WERI-Rb-1 (cell line): Measurements from ENCODE around the gene TRIM40.

Experiments used
- DNase-seq: peaks from one replicate; pipeline ENCODE4 v3.0.0-alpha.2; 2020
- H3K27ac ChIP-seq: fragments of 250-450 bp; sonication (Bioruptor Pico); 2 replicates; pipeline ENCODE4 v1.5.1; 2020; ENCODE audit warnings: mild to moderate bottlenecking, moderate library complexity
- H3K27me3 ChIP-seq: fragments of 250-450 bp; sonication (Bioruptor Pico); 2 replicates; pipeline ENCODE4 v1.5.1; 2021; ENCODE audit warnings: mild to moderate bottlenecking, low read depth, moderate library complexity; ENCODE audit not compliant: insufficient read depth, severe bottlenecking
- H3K36me3 ChIP-seq: fragments of 250-450 bp; sonication (Bioruptor Pico); 2 replicates; pipeline ENCODE4 v1.5.1; 2020; ENCODE audit warnings: mild to moderate bottlenecking, moderate library complexity
- H3K4me3 ChIP-seq: 2 replicates; pipeline ENCODE4 v1.5.1; 2011; ENCODE audit warnings: low read depth, mild to moderate bottlenecking, control low read depth, low read length
- H3K9me3 ChIP-seq: fragments of 250-450 bp; sonication (Bioruptor Pico); 2 replicates; pipeline ENCODE4 v1.5.1; 2021; ENCODE audit warnings: mild to moderate bottlenecking, moderate library complexity; ENCODE audit not compliant: severe bottlenecking
- CTCF ChIP-seq: IDR thresholded peaks from 2 replicates; pipeline ENCODE4 v1.5.1; 2011; ENCODE audit warnings: low read depth, mild to moderate bottlenecking, control low read depth, inconsistent platforms, low read length

TRIM40 gene

GRCh38 chr6:30150671-30151395 is 14.9 kb downstream of the TRIM40 start:
- no peak for DNase-seq
- no peak for TF ChIP-seq CTCF

GRCh38 chr6:30151580-30151979 is 15.6 kb downstream of the TRIM40 start:
- no peak for TF ChIP-seq CTCF
- Histone ChIP-seq H3K4me3 (no peak overlapping the region), H3K27ac (no peak overlapping the region), H3K36me3 (no peaks in the 10 kb centered on the region), H3K27me3 (peaks cover 96% of the 10 kb centered on the region), H3K9me3 (peaks cover 4% of the 10 kb centered on the region)
- no peak for DNase-seq

More at GRCh38 chr6:30150671-30151395, 14.9 kb downstream of the TRIM40 start:
- Histone ChIP-seq H3K4me3 (no peak overlapping the region), H3K9me3 (peaks cover 4% of the 10 kb centered on the region), H3K36me3 (no peaks in the 10 kb centered on the region), H3K27ac (no peak overlapping the region), H3K27me3 (peaks cover 97% of the 10 kb centered on the region)

- DNase-seq: no peak
- TF ChIP-seq CTCF: no peak
- H3K27me3 ChIP-seq: peaks cover 96% of the 10 kb centered on the region
- H3K36me3 ChIP-seq: no peaks in the 10 kb centered on the region
- peaks cover 4% of the 10 kb centered on the region for H3K9me3 ChIP-seq
- no peak overlapping the region for H3K27ac ChIP-seq
- H3K4me3 ChIP-seq: no peak overlapping the region
Measured at GRCh38 chr6:30152016-30152673, 16.2 kb downstream of the TRIM40 start.

- TF ChIP-seq CTCF: no peak
- Histone ChIP-seq H3K27ac (no peak overlapping the region), H3K36me3 (no peaks in the 10 kb centered on the region), H3K4me3 (no peak overlapping the region), H3K27me3 (peaks cover 96% of the 10 kb centered on the region), H3K9me3 (peaks cover 4% of the 10 kb centered on the region)
- no peak for DNase-seq
Measured at GRCh38 chr6:30152910-30153610, 17.1 kb downstream of the TRIM40 start.

GRCh38 chr6:30154061-30154460 is 18.1 kb downstream of the TRIM40 start:
- Histone ChIP-seq H3K27me3 (peaks cover 94% of the 10 kb centered on the region), H3K9me3 (peaks cover 4% of the 10 kb centered on the region), H3K27ac (no peak overlapping the region), H3K36me3 (no peaks in the 10 kb centered on the region), H3K4me3 (no peak overlapping the region)
- DNase-seq: no peak
- TF ChIP-seq CTCF: no peak
